DND-41 (cell line): ENCODE data around the gene PTCSC3.

Source experiments
- CTCF ChIP-seq: IDR thresholded peaks from 2 replicates; pipeline ENCODE4 v1.5.1; 2012; ENCODE audit warnings: borderline replicate concordance, low read length, moderate library complexity, mild to moderate bottlenecking; ENCODE audit not compliant: poor library complexity, severe bottlenecking; ENCODE audit errors: extremely low read depth
- EZH2 ChIP-seq: IDR thresholded peaks from 3 replicates; pipeline ENCODE4 v1.6.1; 2012; ENCODE audit warnings: borderline replicate concordance, low read depth, mild to moderate bottlenecking, moderate library complexity, low read length, inconsistent platforms; ENCODE audit not compliant: severe bottlenecking

GRCh38 chr14:36091096-36091495 lies 85.4 kb downstream of the PTCSC3 start:
- TF ChIP-seq EZH2: no peak
- TF ChIP-seq CTCF: no peak
